Stimulated activated CD4-positive, alpha-beta T cell treated with anti-CD3 and anti-CD28 coated beads, Interleukin-4, amount 100 ng/mL, for 1 hour (primary cell): ENCODE data around the gene TDRD10.
"Not testable (repeated sequence)": the region's sequence is repeated elsewhere in the genome, so short reads cannot be mapped to it uniquely, and the experiment has no call there.

Experiments
- DNase-seq: peaks from one replicate; pipeline ENCODE4 v3.0.0-alpha.2; 2020

TDRD10 gene

GRCh38 chr1:154481053-154481452 lies 21.0 kb upstream of the TDRD10 start:
- no peak for DNase-seq

GRCh38 chr1:154483941-154484803 lies 17.8 kb upstream of the TDRD10 start:
- no peak for DNase-seq

- DNase-seq, result no peak
These were observed 16.9 kb upstream of the TDRD10 start for GRCh38 chr1:154485106-154485505.

GRCh38 chr1:154485910-154486496 lies 16.0 kb upstream of the TDRD10 start:
- no peak for DNase-seq

GRCh38 chr1:154486756-154487155 lies 15.3 kb upstream of the TDRD10 start:
- not testable (repeated sequence) for DNase-seq

- DNase-seq, result no peak
These were observed 13.1 kb upstream of the TDRD10 start for GRCh38 chr1:154488922-154489321.

- no peak for DNase-seq
These were observed 12.2 kb upstream of the TDRD10 start for GRCh38 chr1:154489695-154490274.

GRCh38 chr1:154490317-154490716 lies 11.7 kb upstream of the TDRD10 start:
- no peak for DNase-seq

- no peak for DNase-seq
These were observed 9.9 kb upstream of the TDRD10 start for GRCh38 chr1:154492115-154492514.

GRCh38 chr1:154493276-154493675 lies 8.7 kb upstream of the TDRD10 start:
- DNase-seq, result no peak

- no peak for DNase-seq
These were observed 6.3 kb upstream of the TDRD10 start for GRCh38 chr1:154495496-154496273.

GRCh38 chr1:154496383-154496782 lies 5.6 kb upstream of the TDRD10 start:
- DNase-seq, result no peak

GRCh38 chr1:154497026-154497806 lies 4.8 kb upstream of the TDRD10 start:
- DNase-seq, result no peak

GRCh38 chr1:154499446-154499845 lies 2.6 kb upstream of the TDRD10 start:
- no peak for DNase-seq

GRCh38 chr1:154500533-154500932 lies 1.5 kb upstream of the TDRD10 start:
- no peak for DNase-seq

- peak; percentile 4 for DNase-seq
These were observed 475 bp upstream of the TDRD10 start for GRCh38 chr1:154501423-154502065.

GRCh38 chr1:154502744-154503115 lies 711 bp downstream of the TDRD10 start:
- DNase-seq, result peak; percentile 4

GRCh38 chr1:154503898-154504297 lies 1.9 kb downstream of the TDRD10 start:
- DNase-seq, result no peak

- DNase-seq, result no peak
These were observed 10.7 kb downstream of the TDRD10 start for GRCh38 chr1:154512760-154513159.

- no peak for DNase-seq
These were observed 12.1 kb downstream of the TDRD10 start for GRCh38 chr1:154514066-154514553.

- no peak for DNase-seq
These were observed 15.6 kb downstream of the TDRD10 start for GRCh38 chr1:154517661-154518060.

- no peak for DNase-seq
These were observed 17.6 kb downstream of the TDRD10 start for GRCh38 chr1:154519591-154519991.
